Activated naive CD4-positive, alpha-beta T cell treated with anti-CD3 and anti-CD28 coated beads, Interleukin-2, amount 10 ng/mL, durations not matched to agents 7 days and 5 days (primary cell): ENCODE data around the gene CST3.

ENCODE experiments used
- CTCF ChIA-PET: fragments of 350-600 bp; sonication (Branson Sonifier 250); formaldehyde crosslinking; loops from one replicate; lab custom pipeline; 2021; ENCODE audit warnings: antibody characterized with exemption; lab: Charles Lee
- DNase-seq: peaks from one replicate; pipeline ENCODE4 v3.0.0-alpha.2; 2020
- H3K27ac Mint-ChIP-seq: one replicate; pipeline ENCODE4 v1.8.0; 2021; ENCODE audit warnings: mild to moderate bottlenecking, moderate library complexity, mixed read lengths
- H3K27me3 Mint-ChIP-seq: one replicate; pipeline ENCODE4 v1.8.0; 2021; ENCODE audit warnings: mild to moderate bottlenecking, mixed read lengths
- H3K36me3 Mint-ChIP-seq: one replicate; pipeline ENCODE4 v1.8.0; 2021; ENCODE audit warnings: mixed read lengths
- H3K4me1 Mint-ChIP-seq: one replicate; pipeline ENCODE4 v1.8.0; 2021; ENCODE audit warnings: mixed read lengths
- H3K4me3 Mint-ChIP-seq: one replicate; pipeline ENCODE4 v1.8.0; 2021; ENCODE audit warnings: mild to moderate bottlenecking, moderate library complexity, mixed read lengths
- H3K9me3 Mint-ChIP-seq: one replicate; pipeline ENCODE4 v1.8.0; 2021; ENCODE audit warnings: mixed read lengths

CST3 gene

GRCh38 chr20:23598481-23598880 is 39.3 kb downstream of the CST3 start:
- H3K27ac Mint-ChIP-seq: no peak overlapping the region
- no peak overlapping the region for H3K4me3 Mint-ChIP-seq
- CTCF ChIA-PET: no interaction called here
- no peaks in the 10 kb centered on the region for H3K36me3 Mint-ChIP-seq
- no peaks in the 10 kb centered on the region for H3K4me1 Mint-ChIP-seq
- peaks cover 3% of the 10 kb centered on the region for H3K27me3 Mint-ChIP-seq
- no peaks in the 10 kb centered on the region for H3K9me3 Mint-ChIP-seq
- DNase-seq: no peak

GRCh38 chr20:23596579-23597250 is 41.0 kb downstream of the CST3 start:
- no peaks in the 10 kb centered on the region for H3K4me1 Mint-ChIP-seq
- CTCF ChIA-PET: no interaction called here
- no peaks in the 10 kb centered on the region for H3K9me3 Mint-ChIP-seq
- DNase-seq: no peak
- no peak overlapping the region for H3K4me3 Mint-ChIP-seq
- no peak overlapping the region for H3K27ac Mint-ChIP-seq
- H3K36me3 Mint-ChIP-seq: no peaks in the 10 kb centered on the region
- H3K27me3 Mint-ChIP-seq: no peaks in the 10 kb centered on the region

- Mint-ChIP-seq H3K9me3 (no peaks in the 10 kb centered on the region), H3K27me3 (no peaks in the 10 kb centered on the region), H3K4me1 (no peaks in the 10 kb centered on the region), H3K36me3 (no peaks in the 10 kb centered on the region), H3K27ac (no peak overlapping the region), H3K4me3 (no peak overlapping the region)
- CTCF ChIA-PET: no interaction called here
- DNase-seq: no peak
Measured at GRCh38 chr20:23595941-23596340, 41.8 kb downstream of the CST3 start.

GRCh38 chr20:23588434-23589403 is 49.0 kb downstream of the CST3 start:
- no peaks in the 10 kb centered on the region for H3K36me3 Mint-ChIP-seq
- DNase-seq: no peak
- H3K9me3 Mint-ChIP-seq: peaks cover 2% of the 10 kb centered on the region
- CTCF ChIA-PET: no interaction called here
- H3K27ac Mint-ChIP-seq: no peak overlapping the region
- H3K4me1 Mint-ChIP-seq: no peaks in the 10 kb centered on the region
- no peak overlapping the region for H3K4me3 Mint-ChIP-seq
- H3K27me3 Mint-ChIP-seq: peaks cover 6% of the 10 kb centered on the region

- peaks cover 2% of the 10 kb centered on the region for H3K9me3 Mint-ChIP-seq
- peaks cover 6% of the 10 kb centered on the region for H3K27me3 Mint-ChIP-seq
- H3K4me1 Mint-ChIP-seq: no peaks in the 10 kb centered on the region
- no peak overlapping the region for H3K27ac Mint-ChIP-seq
- no peaks in the 10 kb centered on the region for H3K36me3 Mint-ChIP-seq
- no peak overlapping the region for H3K4me3 Mint-ChIP-seq
- DNase-seq: no peak
- CTCF ChIA-PET: no interaction called here
Measured at GRCh38 chr20:23587631-23588030, 50.1 kb downstream of the CST3 start.

- H3K9me3 Mint-ChIP-seq: peaks cover 2% of the 10 kb centered on the region
- no peak overlapping the region for H3K27ac Mint-ChIP-seq
- H3K4me3 Mint-ChIP-seq: no peak overlapping the region
- no peaks in the 10 kb centered on the region for H3K4me1 Mint-ChIP-seq
- peaks cover 6% of the 10 kb centered on the region for H3K27me3 Mint-ChIP-seq
- H3K36me3 Mint-ChIP-seq: no peaks in the 10 kb centered on the region
- no peak for DNase-seq
- CTCF ChIA-PET: no interaction called here
Measured at GRCh38 chr20:23586735-23587525, 50.8 kb downstream of the CST3 start.

- Mint-ChIP-seq H3K4me3 (no peak overlapping the region), H3K9me3 (peaks cover 2% of the 10 kb centered on the region), H3K4me1 (no peaks in the 10 kb centered on the region), H3K27me3 (peaks cover 6% of the 10 kb centered on the region), H3K27ac (no peak overlapping the region), H3K36me3 (no peaks in the 10 kb centered on the region)
- DNase-seq: no peak
- CTCF ChIA-PET: no interaction called here
Measured at GRCh38 chr20:23585808-23586734, 51.7 kb downstream of the CST3 start.

- DNase-seq: no peak
- Mint-ChIP-seq H3K9me3 (peaks cover 2% of the 10 kb centered on the region), H3K4me3 (no peak overlapping the region), H3K4me1 (no peaks in the 10 kb centered on the region), H3K27me3 (peaks cover 6% of the 10 kb centered on the region), H3K36me3 (no peaks in the 10 kb centered on the region), H3K27ac (no peak overlapping the region)
- CTCF ChIA-PET: no interaction called here
Measured at GRCh38 chr20:23585449-23585807, 52.3 kb downstream of the CST3 start.

- no peak for DNase-seq
- Mint-ChIP-seq H3K9me3 (peaks cover 2% of the 10 kb centered on the region), H3K4me1 (no peaks in the 10 kb centered on the region), H3K36me3 (no peaks in the 10 kb centered on the region), H3K27me3 (peaks cover 6% of the 10 kb centered on the region), H3K27ac (no peak overlapping the region), H3K4me3 (no peak overlapping the region)
- CTCF ChIA-PET: no interaction called here
Measured at GRCh38 chr20:23584434-23585199, 53.1 kb downstream of the CST3 start.
